Measurements from ENCODE around the gene PRR12.

Gene PRR12

GRCh38 chr19:49669516-49669915 is 78.5 kb downstream of the PRR12 start:
- DNase-seq = no peak

- DNase-seq = peak; percentile 79 to 81
These were observed 81.3 kb downstream of the PRR12 start for GRCh38 chr19:49672131-49672919.
